Measurements from ENCODE around the gene GOLGA8O.
A peak's percentile ranks its signal among the peaks of the same experiment; 100 is the strongest.
"Not testable (repeated sequence)": the region's sequence is repeated elsewhere in the genome, so short reads cannot be mapped to it uniquely, and the experiment has no call there.

The GOLGA8O gene

DNA sequence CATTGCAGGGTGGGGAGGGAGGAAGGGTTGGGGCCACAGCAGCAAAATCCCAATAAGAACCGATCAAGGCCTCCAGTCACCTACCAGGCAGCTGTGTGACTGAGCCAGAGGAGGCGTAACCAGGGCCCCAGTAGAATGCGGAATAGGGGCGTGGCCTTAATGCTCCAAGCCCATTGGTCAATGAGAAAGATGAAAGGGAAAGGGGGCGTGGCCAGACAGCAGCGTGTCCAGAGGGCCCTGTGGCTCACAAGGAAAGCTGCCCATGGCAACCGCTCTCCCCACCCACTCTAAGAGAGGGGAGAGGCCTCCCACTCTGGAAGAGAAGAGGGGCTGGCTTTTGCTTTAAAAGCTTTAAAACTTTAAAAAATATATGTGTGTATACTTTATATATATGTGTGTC is at the start of gene GOLGA8O:
TSS of gene GOLGA8O (minus strand) at position 101 of the 400 bp plus-strand sequence. CDS start at position 3, 98 bp downstream.
- not testable (repeated sequence) for DNase-seq (ENCODE audit: low spot score)

DNA sequence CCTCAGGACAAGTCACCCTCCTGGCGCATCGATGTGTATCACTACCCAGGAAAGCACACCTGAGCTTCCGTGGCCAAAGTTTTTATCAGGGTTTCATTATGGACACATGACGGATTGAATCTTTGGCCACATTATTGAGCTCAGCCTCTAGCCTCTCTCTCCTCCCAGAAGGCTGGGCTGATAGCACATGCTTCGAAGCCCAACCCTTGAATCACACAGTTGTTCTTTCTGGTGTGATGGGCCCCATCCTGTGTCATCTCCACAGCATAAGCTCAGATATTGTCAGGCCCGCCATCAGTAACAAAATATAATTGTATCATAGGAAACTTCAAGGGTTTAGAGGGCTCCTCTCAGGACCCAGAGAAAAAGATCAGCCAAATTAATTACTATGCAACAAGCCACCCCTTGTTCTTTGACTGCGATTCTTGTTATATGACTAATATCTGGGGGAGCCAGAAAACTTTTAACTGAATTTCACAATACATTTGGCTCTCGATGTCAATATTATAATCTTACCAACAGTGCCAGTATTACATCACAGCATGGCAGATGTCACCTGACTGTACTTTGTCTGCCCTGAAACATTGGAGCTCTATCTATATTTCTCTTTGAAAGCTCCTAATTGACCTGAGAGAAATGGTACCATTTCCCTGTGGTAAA is 48.8 kb upstream of the GOLGA8O start:
- DNase-seq (ENCODE audit: low spot score): not testable (repeated sequence)

- not testable (repeated sequence) for DNase-seq (ENCODE audit: low spot score)
Measured at GRCh38 chr15:32502946-32503345, 47.5 kb upstream of the GOLGA8O start.

DNA sequence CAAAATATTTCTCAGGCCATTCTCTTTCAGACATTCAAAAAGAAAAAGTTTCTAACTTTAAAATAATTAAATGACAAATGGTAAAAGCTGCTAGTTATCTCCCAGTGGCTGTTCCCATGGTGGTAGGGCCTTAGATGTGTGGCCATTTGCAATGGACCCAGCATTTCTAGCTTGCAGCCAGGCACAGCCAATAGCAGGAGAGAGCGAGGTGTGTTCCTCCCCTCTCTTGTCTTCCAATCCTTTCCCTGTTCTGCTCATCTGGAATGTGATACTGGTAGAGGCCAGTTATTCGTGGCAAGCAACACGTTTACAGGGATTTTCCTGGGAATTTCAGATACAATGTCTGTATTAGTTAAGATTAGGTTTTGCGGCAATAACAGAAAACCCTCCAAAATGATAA is 37.3 kb upstream of the GOLGA8O start:
- not testable (repeated sequence) for DNase-seq (ENCODE audit: low spot score)

DNA sequence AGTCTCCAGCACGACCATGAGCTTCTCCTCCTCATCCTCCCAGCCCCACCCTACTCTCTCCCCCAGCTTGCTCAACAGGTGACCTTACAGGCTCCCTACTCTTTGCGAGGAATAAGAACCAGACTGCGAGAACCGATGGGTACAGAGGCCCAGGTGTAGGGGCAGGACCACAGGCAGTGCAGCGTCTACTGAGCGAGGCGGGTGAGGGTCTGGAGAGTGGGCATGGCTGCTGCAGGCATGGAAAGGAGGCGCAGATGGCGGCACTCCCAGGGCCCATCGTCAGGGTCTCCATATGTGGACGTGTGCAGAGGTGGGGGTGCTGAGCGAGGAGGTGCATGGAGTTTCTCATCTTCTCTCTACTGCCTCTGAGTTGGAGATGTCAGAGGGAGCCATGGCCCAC is 31.0 kb upstream of the GOLGA8O start:
- DNase-seq (ENCODE audit: low spot score): not testable (repeated sequence)

GRCh38 chr15:32483377-32483776 is 27.9 kb upstream of the GOLGA8O start:
- DNase-seq (ENCODE audit: low spot score): not testable (repeated sequence)

DNA sequence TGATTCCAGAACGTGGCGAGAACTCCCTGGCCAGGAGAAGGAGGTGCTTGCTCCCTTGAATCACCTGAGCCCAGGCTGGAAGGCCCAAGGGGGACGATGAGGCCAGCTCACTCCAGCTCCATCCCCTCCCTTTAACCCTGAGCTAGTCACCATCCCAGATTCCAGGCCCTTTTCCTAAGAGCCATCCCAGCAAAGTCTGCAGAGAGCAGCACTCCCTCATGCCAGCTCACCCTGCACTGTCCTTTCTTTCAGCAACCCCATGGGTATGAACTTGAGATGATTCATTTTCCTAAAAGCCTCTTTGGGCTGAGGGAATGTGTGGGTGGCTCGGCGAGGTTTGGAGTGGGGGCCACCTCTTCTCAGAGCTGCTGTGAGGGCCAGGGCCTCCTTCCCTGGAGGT is 26.2 kb upstream of the GOLGA8O start:
- not testable (repeated sequence) for DNase-seq (ENCODE audit: low spot score)

GRCh38 chr15:32468076-32468475 is 12.6 kb upstream of the GOLGA8O start:
- DNase-seq (ENCODE audit: low spot score): not testable (repeated sequence)

GRCh38 chr15:32440445-32440977 is 14.9 kb downstream of the GOLGA8O start:
- not testable (repeated sequence) for DNase-seq (ENCODE audit: low spot score)

DNA sequence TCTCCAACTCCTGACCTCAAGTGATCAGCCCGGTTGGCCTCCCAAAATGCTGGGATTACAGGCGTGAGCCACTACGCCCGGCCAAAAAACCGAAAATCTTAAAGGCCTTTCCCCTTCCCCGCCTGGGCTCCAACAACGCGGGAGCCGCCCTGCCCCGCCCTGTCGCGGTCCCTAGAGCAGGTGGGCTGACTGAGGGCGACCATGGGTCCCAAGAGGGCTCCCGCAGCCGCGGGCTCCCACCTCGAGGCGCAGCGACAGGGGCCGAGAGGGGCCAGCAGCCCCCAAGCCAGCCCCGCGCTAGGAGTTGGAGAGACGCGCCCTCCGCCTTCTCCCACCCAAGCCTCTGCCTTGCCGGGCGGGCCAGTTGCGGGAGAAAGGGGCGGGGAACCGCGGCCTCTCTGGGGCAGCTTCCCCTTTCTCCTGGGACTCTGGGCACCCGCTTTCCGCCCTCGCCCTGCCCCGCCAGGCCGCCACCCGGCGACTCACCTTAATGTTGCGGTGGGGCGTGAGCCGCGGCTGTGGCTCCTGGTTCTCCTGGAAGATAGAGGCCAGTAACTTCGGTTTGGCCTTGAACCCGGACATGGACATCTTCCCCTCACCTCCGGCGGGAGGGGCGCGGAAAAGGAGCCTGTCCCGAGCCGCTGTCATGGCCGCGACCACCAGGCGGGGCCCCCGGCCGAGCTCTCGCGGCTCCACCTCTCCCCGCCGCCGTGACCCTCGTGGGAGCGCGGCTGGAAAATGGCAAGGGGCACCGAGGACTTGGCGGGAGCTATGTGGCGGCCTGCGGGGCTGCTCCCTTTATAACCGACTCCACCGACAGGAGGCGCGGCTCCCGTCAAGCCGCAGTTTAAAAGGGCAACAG is 21.1 kb downstream of the GOLGA8O start:
- DNase-seq (ENCODE audit: low spot score): not testable (repeated sequence)

- not testable (repeated sequence) for DNase-seq (ENCODE audit: low spot score)
Measured at GRCh38 chr15:32427635-32428034, 27.8 kb downstream of the GOLGA8O start.

DNA sequence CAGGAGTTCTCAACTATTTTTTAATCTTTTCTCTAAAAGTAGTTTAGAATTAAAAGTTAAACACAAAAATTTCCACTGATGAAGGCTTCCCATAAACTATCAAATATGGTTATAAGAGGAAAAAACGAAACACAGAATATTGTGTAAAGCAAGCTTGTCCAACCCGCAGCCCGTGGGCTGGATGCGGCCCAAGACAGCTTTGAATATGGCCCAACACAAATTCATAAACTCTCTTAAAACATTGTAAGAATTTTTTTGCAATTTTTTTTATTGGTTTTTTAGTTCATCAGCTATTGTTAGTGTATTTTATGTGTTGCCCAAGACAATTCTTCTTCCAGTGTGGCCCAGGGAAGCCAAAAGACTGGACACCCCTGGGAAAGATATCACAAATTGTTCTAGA is 28.9 kb downstream of the GOLGA8O start:
- not testable (repeated sequence) for DNase-seq (ENCODE audit: low spot score)

- DNase-seq (ENCODE audit: low spot score): peak; percentile 46
Measured at GRCh38 chr15:32407903-32408302, 47.5 kb downstream of the GOLGA8O start.

GRCh38 chr15:32403192-32403591 is 52.2 kb downstream of the GOLGA8O start, which contains the start of gene GOLGA8K:
Gene GOLGA8K, minus strand, starts transcription at chr15:32403292. Its CDS starts 98 bp downstream, at chr15:32403194.
- not testable (repeated sequence) for DNase-seq (ENCODE audit: low spot score)

- not testable (repeated sequence) for DNase-seq (ENCODE audit: low spot score)
Measured at GRCh38 chr15:32396522-32396921, 58.9 kb downstream of the GOLGA8O start.
